Inflammatory macrophage treated with lipopolysaccharide for 4 hours (primary cell): ENCODE measurements around the gene SPATA32.
"Not testable (repeated sequence)": the region's sequence is repeated elsewhere in the genome, so short reads cannot be mapped to it uniquely, and the experiment has no call there.

Experiments used
- DNase-seq: peaks from one replicate; pipeline ENCODE4 v3.0.0-alpha.2; 2020

SPATA32 gene

GRCh38 chr17:45261577-45262515, at the start of gene SPATA32:
SPATA32 (minus strand) TSS chr17:45262094; CDS start chr17:45262016, 78 bp downstream.
- peak; percentile 21 for DNase-seq

GRCh38 chr17:45311401-45311759, 49.5 kb upstream of the SPATA32 start:
- no peak for DNase-seq

GRCh38 chr17:45310380-45311324, 48.8 kb upstream of the SPATA32 start:
- DNase-seq = peak; percentile 65

DNA sequence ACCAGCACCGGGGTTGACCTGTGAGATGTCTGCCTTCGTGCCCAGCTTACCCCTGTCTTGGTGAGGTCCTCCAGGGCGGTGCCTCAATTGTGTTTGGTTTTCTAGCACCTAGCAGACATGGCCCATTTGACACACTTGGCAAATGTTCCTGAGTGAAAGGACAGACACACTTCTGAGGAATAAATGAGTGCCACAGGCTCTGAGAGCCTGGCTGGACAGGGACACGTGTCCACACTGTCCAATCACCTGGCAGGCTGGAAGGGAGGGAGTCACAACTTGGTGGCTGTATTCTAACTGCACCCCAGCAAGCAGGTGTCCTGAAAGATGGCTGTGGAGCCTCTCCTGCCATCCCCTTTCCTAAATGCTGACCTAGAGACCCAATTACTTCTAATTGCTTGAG, 47.5 kb upstream of the SPATA32 start:
- no peak for DNase-seq

GRCh38 chr17:45308840-45309239, 46.9 kb upstream of the SPATA32 start:
- DNase-seq = no peak

GRCh38 chr17:45308016-45308365, 46.1 kb upstream of the SPATA32 start:
- DNase-seq = no peak

- peak; percentile 92 for DNase-seq
These were observed 45.6 kb upstream of the SPATA32 start for GRCh38 chr17:45307290-45308015.

DNA sequence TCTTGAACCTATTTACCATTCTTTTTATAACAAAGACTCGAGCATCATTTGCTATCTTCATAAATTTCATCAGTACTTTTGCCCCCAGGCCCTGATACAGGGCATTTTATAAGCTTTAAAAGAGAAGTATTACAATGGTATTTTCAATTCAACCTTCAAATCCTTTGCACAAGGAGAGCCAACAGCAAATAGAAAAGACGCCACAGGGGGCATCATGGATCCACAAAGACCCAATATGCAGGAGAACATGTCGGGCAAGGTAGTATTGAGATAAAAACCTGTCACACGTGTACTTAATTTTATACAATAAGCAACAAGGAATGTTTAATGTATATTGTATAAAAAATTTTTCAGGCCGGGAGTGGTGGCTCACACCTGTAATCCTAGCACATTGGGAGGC, 44.7 kb upstream of the SPATA32 start:
- no peak for DNase-seq

DNA sequence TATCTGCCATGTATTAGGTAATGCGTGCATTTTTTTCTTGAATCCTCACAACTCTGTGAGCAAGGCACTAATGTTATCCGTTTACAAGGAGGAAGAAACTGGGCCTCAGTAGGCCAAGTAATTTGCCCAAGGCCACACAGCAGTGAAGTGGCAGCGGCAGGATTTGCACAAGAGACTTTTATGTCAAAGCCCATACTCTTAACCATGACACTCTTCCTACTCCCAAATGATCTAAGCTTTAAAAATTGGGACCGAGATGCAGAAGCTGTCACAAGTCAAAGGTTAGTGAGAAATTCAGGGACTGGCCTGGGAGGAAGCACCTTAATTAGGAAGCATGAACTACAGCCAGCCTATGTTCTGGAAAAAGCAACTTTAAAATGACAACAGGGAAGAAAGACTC, 44.2 kb upstream of the SPATA32 start:
- DNase-seq = no peak

- peak; percentile 59 for DNase-seq
These were observed 43.7 kb upstream of the SPATA32 start for GRCh38 chr17:45305530-45306087.

GRCh38 chr17:45302649-45303173, 40.8 kb upstream of the SPATA32 start:
- DNase-seq = peak; percentile 72

DNA sequence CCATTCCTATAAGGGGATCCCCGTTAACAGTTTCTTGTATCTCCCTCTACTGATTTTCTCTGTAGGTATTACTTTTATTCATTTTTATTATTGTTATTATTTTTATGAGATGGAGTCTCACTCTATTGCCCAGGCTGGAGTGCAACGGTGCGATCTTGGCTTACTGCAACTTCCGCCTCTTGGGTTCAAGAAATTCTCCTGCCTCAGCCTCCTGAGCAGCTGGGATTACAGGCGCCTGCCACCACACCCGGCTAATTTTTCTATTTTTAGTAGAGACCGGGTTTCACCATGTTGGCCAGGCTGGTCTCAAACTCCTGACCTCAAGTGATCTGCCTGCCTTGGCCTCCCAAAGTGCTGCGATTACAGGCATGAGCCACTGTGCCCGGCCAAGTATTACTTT, 40.3 kb upstream of the SPATA32 start:
- not testable (repeated sequence) for DNase-seq

DNA sequence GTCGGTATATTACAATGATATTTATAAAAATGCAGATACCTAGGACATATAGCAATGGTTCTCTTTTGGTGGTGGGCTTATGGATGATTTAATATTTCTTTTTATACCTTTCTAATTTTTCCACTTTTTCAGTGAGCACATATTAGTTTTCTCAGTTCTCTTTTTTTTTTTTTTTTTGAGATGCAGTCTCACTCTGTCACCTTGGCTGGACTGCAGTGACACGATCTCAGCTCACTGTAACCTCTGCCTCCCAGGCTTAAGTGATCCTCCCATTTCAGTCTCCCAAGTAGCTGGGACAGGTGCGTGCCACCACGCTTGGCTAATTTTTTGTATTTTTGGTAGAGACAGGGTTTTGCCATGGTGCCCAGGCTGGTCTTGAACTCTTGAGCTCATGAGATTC, 39.8 kb upstream of the SPATA32 start:
- DNase-seq = no peak

- no peak for DNase-seq
These were observed 38.3 kb upstream of the SPATA32 start for GRCh38 chr17:45300060-45300751.

GRCh38 chr17:45299361-45299760, 37.5 kb upstream of the SPATA32 start:
- peak; percentile 61 for DNase-seq

DNA sequence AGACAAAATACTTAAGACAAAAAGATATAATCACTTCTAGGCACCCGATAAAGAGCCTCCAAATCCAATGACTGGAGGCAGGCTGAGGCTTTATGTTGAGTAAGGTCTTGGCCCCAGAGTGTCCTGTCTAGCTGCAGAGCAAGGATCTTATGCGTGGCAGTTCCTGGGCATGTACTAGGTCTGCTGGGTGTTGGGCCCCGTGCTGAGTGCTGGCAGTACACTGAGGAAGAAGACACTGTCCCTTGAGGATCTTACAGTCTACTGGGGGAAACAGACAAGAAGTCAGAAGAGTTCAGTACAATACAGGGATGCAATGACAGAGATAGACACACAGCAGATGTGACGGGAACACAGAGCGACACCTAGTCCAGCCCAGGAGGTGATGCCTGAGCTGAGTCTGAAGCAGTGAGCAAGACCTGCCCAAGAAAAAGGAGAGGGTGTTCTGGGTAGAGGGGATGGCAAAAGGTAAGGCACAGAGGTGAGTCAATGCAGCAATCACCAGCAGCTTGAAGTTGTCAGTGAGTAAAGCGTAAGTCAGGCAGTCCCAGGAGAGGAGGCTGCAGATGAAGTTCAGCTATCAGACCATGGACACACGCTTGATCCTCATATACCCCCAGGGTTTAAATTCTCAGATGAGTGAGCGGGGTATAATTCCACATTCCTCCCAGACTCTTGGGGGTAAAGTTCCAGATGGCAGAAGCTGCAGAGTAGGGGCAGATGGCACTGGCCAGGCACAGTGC, 36.8 kb upstream of the SPATA32 start:
- DNase-seq = no peak

DNA sequence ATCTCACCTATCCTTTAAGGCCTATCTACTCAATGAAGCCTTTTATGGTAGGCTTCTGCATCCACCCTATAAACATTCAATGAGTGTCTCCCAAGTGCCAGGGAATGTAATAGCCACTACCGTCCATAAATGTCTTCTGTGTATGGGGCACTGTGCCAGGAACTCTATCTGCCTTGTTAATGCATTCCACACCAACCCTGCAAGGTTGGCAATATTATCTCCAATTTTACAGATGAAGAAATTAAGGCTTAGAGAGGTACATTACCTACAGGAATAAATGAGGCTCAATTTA, 34.9 kb upstream of the SPATA32 start:
- DNase-seq = no peak

DNA sequence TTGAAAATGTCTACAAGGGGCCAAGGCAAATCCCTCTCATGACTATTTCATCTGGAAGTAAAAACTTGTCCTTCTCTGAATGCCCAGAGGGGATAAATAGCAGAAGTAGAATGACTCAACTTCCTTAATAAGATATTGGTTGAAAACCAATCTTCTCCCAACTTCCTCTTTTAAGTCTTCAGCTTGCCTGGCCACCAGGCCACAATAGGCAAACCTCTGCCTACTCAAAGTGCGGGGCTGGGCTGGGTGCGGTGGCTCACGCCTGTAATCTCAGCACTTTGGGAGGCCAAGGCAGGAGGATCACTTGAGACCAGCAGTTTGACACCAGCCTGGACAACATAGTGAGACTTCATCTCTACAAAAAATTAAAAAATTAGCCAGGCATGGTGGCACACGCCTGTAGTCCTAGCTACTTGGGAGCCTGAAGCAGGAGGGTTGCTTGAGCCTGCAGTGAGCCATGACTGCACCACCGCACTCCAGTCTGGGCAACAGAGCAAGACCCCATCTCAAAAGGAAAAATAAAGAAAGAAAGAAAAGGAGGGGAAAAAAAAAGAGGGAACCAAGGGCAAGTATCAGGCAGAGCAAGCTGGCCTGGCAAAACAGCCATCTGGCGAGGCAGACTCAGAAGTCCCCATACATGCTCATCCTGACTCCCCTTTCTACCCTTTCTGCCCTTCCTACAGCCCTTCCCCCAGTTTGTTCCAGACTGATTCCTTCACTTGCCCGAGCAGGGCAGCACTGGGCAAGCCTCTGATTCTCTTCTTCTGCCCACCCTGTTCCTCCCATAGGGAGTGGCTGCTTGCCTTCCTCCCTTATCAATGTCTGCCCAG, 34.3 kb upstream of the SPATA32 start:
- peak; percentile 95 for DNase-seq

GRCh38 chr17:45294506-45294905, 32.6 kb upstream of the SPATA32 start:
- no peak for DNase-seq
